Astrocyte (in vitro differentiated cells and primary cell): Measurements from ENCODE around the gene SLC1A3. TPM values are rescaled to one million over a fixed set of nuclear protein-coding genes. Genes with fewer than 3 reads are reported as not detected.

Source experiments
- DNase-seq: peaks from one replicate; pipeline ENCODE4 v3.0.0-alpha.2; 2010; ENCODE audit warnings: low read depth
- FAIRE-seq: peaks from 2 replicates; lab custom pipeline; 2011; peaks lifted over from hg19 to GRCh38; lab: Jason Lieb, UNC
- H2AFZ ChIP-seq: 2 replicates; pipeline ENCODE4 v1.6.0; 2012; ENCODE audit warnings: low read depth, low read length, inconsistent platforms
- H3K27ac ChIP-seq: 2 replicates; pipeline ENCODE4 v1.5.1; 2011; ENCODE audit warnings: low read depth, low read length, inconsistent platforms
- H3K27me3 ChIP-seq: 2 replicates; pipeline ENCODE4 v1.6.0; 2011; ENCODE audit warnings: low read length, inconsistent platforms; ENCODE audit not compliant: insufficient read depth
- H3K36me3 ChIP-seq: 2 replicates; pipeline ENCODE4 v1.5.1; 2011; ENCODE audit warnings: low read length, inconsistent platforms; ENCODE audit not compliant: insufficient read depth
- H3K4me1 ChIP-seq: 2 replicates; pipeline ENCODE4 v1.5.1; 2011; ENCODE audit warnings: low read length, inconsistent platforms; ENCODE audit not compliant: insufficient read depth
- H3K4me2 ChIP-seq: 2 replicates; pipeline ENCODE4 v1.6.0; 2012; ENCODE audit warnings: low read length, inconsistent platforms
- H3K4me3 ChIP-seq: 2 replicates; pipeline ENCODE4 v1.5.1; 2011; ENCODE audit warnings: low read depth, mild to moderate bottlenecking, low read length, inconsistent platforms; ENCODE audit not compliant: insufficient read depth
- H3K79me2 ChIP-seq: 2 replicates; pipeline ENCODE4 v1.6.0; 2012; ENCODE audit warnings: mild to moderate bottlenecking, low read length, inconsistent platforms; ENCODE audit not compliant: insufficient read depth
- H3K9ac ChIP-seq: 2 replicates; pipeline ENCODE4 v1.6.0; 2012; ENCODE audit warnings: mild to moderate bottlenecking, low read length, inconsistent platforms
- H3K9me3 ChIP-seq: 2 replicates; pipeline ENCODE4 v1.5.1; 2012; ENCODE audit warnings: low read depth, mild to moderate bottlenecking, low read length, inconsistent platforms; ENCODE audit not compliant: insufficient read depth
- H4K20me1 ChIP-seq: 2 replicates; pipeline ENCODE4 v1.6.0; 2012; ENCODE audit warnings: low read length, inconsistent platforms; ENCODE audit not compliant: insufficient read depth
- H3K27ac Mint-ChIP-seq: one replicate; pipeline ENCODE4 v1.8.0; 2021; ENCODE audit warnings: mild to moderate bottlenecking, mixed read lengths; ENCODE audit not compliant: unreplicated experiment
- H3K27me3 Mint-ChIP-seq: one replicate; pipeline ENCODE4 v1.8.0; 2021; ENCODE audit warnings: low read depth, mixed read lengths; ENCODE audit not compliant: unreplicated experiment
- H3K36me3 Mint-ChIP-seq: one replicate; pipeline ENCODE4 v1.8.0; 2021; ENCODE audit warnings: low read depth, mixed read lengths; ENCODE audit not compliant: unreplicated experiment
- H3K4me1 Mint-ChIP-seq: one replicate; pipeline ENCODE4 v1.8.0; 2021; ENCODE audit warnings: low read depth, mixed read lengths; ENCODE audit not compliant: unreplicated experiment
- H3K4me3 Mint-ChIP-seq: one replicate; pipeline ENCODE4 v1.8.0; 2021; ENCODE audit warnings: mild to moderate bottlenecking, moderate library complexity, mixed read lengths; ENCODE audit not compliant: unreplicated experiment
- H3K9me3 Mint-ChIP-seq: one replicate; pipeline ENCODE4 v1.8.0; 2021; ENCODE audit warnings: mild to moderate bottlenecking, mixed read lengths; ENCODE audit not compliant: unreplicated experiment
- CTCF ChIP-seq: IDR thresholded peaks from 2 replicates; pipeline ENCODE4 v1.5.1; 2011; ENCODE audit warnings: low read depth, mild to moderate bottlenecking, inconsistent platforms, low read length, moderate library complexity; ENCODE audit not compliant: insufficient read depth
- EZH2 ChIP-seq: IDR thresholded peaks from 2 replicates; pipeline ENCODE4 v1.6.1; 2012; ENCODE audit warnings: mild to moderate bottlenecking, low read length, inconsistent platforms; ENCODE audit not compliant: insufficient read depth
- total RNA-seq: library from RNA; stranded (reverse); gene quantifications from 2 replicates; pipeline ENCODE4 v1.2.1, GENCODE V29; 2021

SLC1A3 gene
- total RNA-seq, 1 donor from 2014 or later, result 23.8 TPM

- H3K27ac Mint-ChIP-seq, result no peak overlapping the region
- peaks cover 6% of the 10 kb centered on the region for H3K36me3 Mint-ChIP-seq
- H3K79me2 ChIP-seq, result no peaks in the 10 kb centered on the region
- DNase-seq (no peak), FAIRE-seq (no peak)
- H3K27me3 Mint-ChIP-seq, result no peaks in the 10 kb centered on the region
- H3K9ac ChIP-seq, result no peak overlapping the region
- TF ChIP-seq EZH2 (no peak), CTCF (no peak)
- H3K4me3 Mint-ChIP-seq, result no peak overlapping the region
- H3K4me3 ChIP-seq, result no peak overlapping the region
- H4K20me1 ChIP-seq, result no peaks in the 10 kb centered on the region
- no peak overlapping the region for H3K27ac ChIP-seq
- no peak overlapping the region for H2AFZ ChIP-seq
- H3K36me3 ChIP-seq, result no peaks in the 10 kb centered on the region
- peaks cover 5% of the 10 kb centered on the region for H3K4me1 ChIP-seq
- H3K4me1 Mint-ChIP-seq, result peaks cover 18% of the 10 kb centered on the region
- no peaks in the 10 kb centered on the region for H3K27me3 ChIP-seq
- no peaks in the 10 kb centered on the region for H3K9me3 ChIP-seq
- no peak overlapping the region for H3K4me2 ChIP-seq
- no peaks in the 10 kb centered on the region for H3K9me3 Mint-ChIP-seq
Measured at GRCh38 chr5:36619012-36619635, 12.7 kb downstream of the SLC1A3 start.

- H3K27me3 ChIP-seq, result no peaks in the 10 kb centered on the region
- FAIRE-seq (no peak), DNase-seq (no peak)
- no peaks in the 10 kb centered on the region for H3K36me3 ChIP-seq
- no peak overlapping the region for H3K4me2 ChIP-seq
- Mint-ChIP-seq H3K27me3 (no peaks in the 10 kb centered on the region), H3K4me1 (peaks cover 4% of the 10 kb centered on the region), H3K27ac (no peak overlapping the region), H3K36me3 (peaks cover 3% of the 10 kb centered on the region), H3K9me3 (no peaks in the 10 kb centered on the region), H3K4me3 (no peak overlapping the region)
- no peaks in the 10 kb centered on the region for H3K4me1 ChIP-seq
- no peak overlapping the region for H3K4me3 ChIP-seq
- H4K20me1 ChIP-seq, result no peaks in the 10 kb centered on the region
- H3K79me2 ChIP-seq, result no peaks in the 10 kb centered on the region
- no peak overlapping the region for H2AFZ ChIP-seq
- H3K9ac ChIP-seq, result no peak overlapping the region
- no peak overlapping the region for H3K27ac ChIP-seq
- no peaks in the 10 kb centered on the region for H3K9me3 ChIP-seq
- TF ChIP-seq CTCF (no peak), EZH2 (no peak)
Measured at GRCh38 chr5:36621985-36622384, 15.6 kb downstream of the SLC1A3 start.

- no peaks in the 10 kb centered on the region for H3K27me3 Mint-ChIP-seq
- H3K4me3 Mint-ChIP-seq, result no peak overlapping the region
- H3K9ac ChIP-seq, result no peak overlapping the region
- peaks cover 3% of the 10 kb centered on the region for H3K36me3 Mint-ChIP-seq
- H3K4me1 Mint-ChIP-seq, result peaks cover 6% of the 10 kb centered on the region
- H4K20me1 ChIP-seq, result no peaks in the 10 kb centered on the region
- H3K36me3 ChIP-seq, result no peaks in the 10 kb centered on the region
- H3K4me3 ChIP-seq, result no peak overlapping the region
- no peaks in the 10 kb centered on the region for H3K27me3 ChIP-seq
- no peak for DNase-seq
- H3K4me1 ChIP-seq, result no peaks in the 10 kb centered on the region
- no peaks in the 10 kb centered on the region for H3K79me2 ChIP-seq
- no peaks in the 10 kb centered on the region for H3K9me3 ChIP-seq
- no peaks in the 10 kb centered on the region for H3K9me3 Mint-ChIP-seq
- H3K27ac Mint-ChIP-seq, result no peak overlapping the region
- no peak for FAIRE-seq
- TF ChIP-seq CTCF, result no peak
- TF ChIP-seq EZH2, result no peak
- H3K4me2 ChIP-seq, result no peak overlapping the region
- no peak overlapping the region for H2AFZ ChIP-seq
- no peak overlapping the region for H3K27ac ChIP-seq
Measured at GRCh38 chr5:36623832-36624231, 17.4 kb downstream of the SLC1A3 start.
